SK-N-SH (cell line): ENCODE results near the gene TTN. TPM values are rescaled to one million over a fixed set of nuclear protein-coding genes. Genes with fewer than 3 reads are reported as not detected.

Experiments
- CTCF ChIA-PET: fragments of 300-600, 350-600 bp; formaldehyde crosslinking; extraction: SDS; loops from one replicate; lab custom pipeline; 2021; lab: Yijun Ruan, JAX
- POLR2A ChIA-PET: fragments of 350-600 bp; sonication (Branson Sonifier 250); formaldehyde crosslinking; extraction: SDS; loops from one replicate; lab custom pipeline; 2020; ENCODE audit warnings: antibody characterized with exemption, inconsistent platforms; lab: Yijun Ruan, JAX
- DNase-seq: peaks from one replicate; pipeline ENCODE4 v3.0.0; 2012
- H2AFZ ChIP-seq: fragments of 200-600 bp; sonication (generic); 2 replicates; pipeline ENCODE4 v1.8.1; 2016; ENCODE audit warnings: antibody characterized with exemption, mild to moderate bottlenecking, low read depth
- H3F3A ChIP-seq: fragments of 200-600 bp; sonication (generic); replicated peaks from 2 replicates; pipeline ENCODE3; 2016; ENCODE audit warnings: antibody characterized with exemption, mild to moderate bottlenecking; ENCODE audit not compliant: insufficient read depth
- H3K27ac ChIP-seq, 2 experiments: fragments of 200-500 bp in 1 of 2; fragments of 200-600 bp in 1 of 2; sonication (Bioruptor generic) in 1 of 2; sonication (generic), shearing (Covaris generic) in 1 of 2; 2 replicates each; pipeline versions ENCODE4 v1.5.1 to v1.6.1; 2014 to 2016; ENCODE audit warnings: low read depth in 2 of 2, inconsistent platforms in 1 of 2, low read length in 1 of 2, mild to moderate bottlenecking in 1 of 2, mixed read lengths in 1 of 2
- H3K27me3 ChIP-seq: fragments of 200-600 bp; sonication (generic), shearing (Covaris generic); 2 replicates; pipeline ENCODE4 v1.6.1; 2016; ENCODE audit warnings: mixed run types; ENCODE audit not compliant: insufficient read depth
- H3K36me3 ChIP-seq, 2 experiments: fragments of 200-500 bp in 1 of 2; fragments of 200-600 bp in 1 of 2; sonication (Bioruptor generic) in 1 of 2; sonication (generic) in 1 of 2; replicated peaks in 1 of 2; 2 replicates each; pipeline versions ENCODE3 to v1.5.1; 2014 to 2016; ENCODE audit warnings: low read length in 1 of 2, mild to moderate bottlenecking in 1 of 2; ENCODE audit not compliant: insufficient read depth in 2 of 2, control insufficient read depth in 1 of 2
- H3K4me1 ChIP-seq, 2 experiments: fragments of 200-500 bp in 1 of 2; fragments of 200-600 bp in 1 of 2; sonication (Bioruptor generic) in 1 of 2; sonication (generic), shearing (Covaris generic) in 1 of 2; 2 replicates each; pipeline versions ENCODE4 v1.5.1 to v1.6.1; 2014 to 2016; ENCODE audit warnings: low read depth in 1 of 2, low read length in 1 of 2, mixed run types in 1 of 2; ENCODE audit not compliant: insufficient read depth in 2 of 2, control insufficient read depth in 1 of 2
- H3K4me2 ChIP-seq: fragments of 200-600 bp; sonication (generic), shearing (Covaris generic); 2 replicates; pipeline ENCODE4 v1.6.1; 2017; ENCODE audit warnings: mixed run types
- H3K4me3 ChIP-seq, 2 experiments: fragments of 200-500 bp in 1 of 2; fragments of 200-600 bp in 1 of 2; sonication (Bioruptor generic) in 1 of 2; sonication (generic), shearing (Covaris generic) in 1 of 2; 2 replicates each; pipeline versions ENCODE4 v1.5.1 to v1.8.1; 2014 to 2016; ENCODE audit warnings: low read depth in 2 of 2, inconsistent platforms in 1 of 2, low read length in 1 of 2, mild to moderate bottlenecking in 1 of 2, mixed read lengths in 1 of 2, moderate library complexity in 1 of 2
- H3K79me2 ChIP-seq: fragments of 200-600 bp; sonication (generic); 2 replicates; pipeline ENCODE4 v1.8.1; 2017; ENCODE audit warnings: mild to moderate bottlenecking; ENCODE audit not compliant: insufficient read depth
- H3K9ac ChIP-seq: fragments of 200-600 bp; sonication (generic); 2 replicates; pipeline ENCODE4 v1.6.1; 2017; ENCODE audit warnings: mixed run types
- H3K9me2 ChIP-seq: fragments of 200-600 bp; sonication (generic); 2 replicates; pipeline ENCODE4 v1.6.1; 2017; ENCODE audit warnings: mixed run types
- H3K9me3 ChIP-seq: fragments of 200-600 bp; sonication (generic); 2 replicates; pipeline ENCODE4 v1.6.1; 2017; ENCODE audit warnings: mixed run types, mild to moderate bottlenecking, moderate library complexity
- H4K20me1 ChIP-seq: fragments of 200-600 bp; sonication (generic); 2 replicates; pipeline ENCODE4 v1.6.1; 2017; ENCODE audit warnings: mild to moderate bottlenecking, mixed run types; ENCODE audit not compliant: insufficient read depth
- IRF3 ChIP-seq: fragments of 150-350 bp; IDR thresholded peaks from 2 replicates; pipeline ENCODE4 v1.6.1; 2016; ENCODE audit warnings: mild to moderate bottlenecking, low read depth, low read length
- RAD21 ChIP-seq: IDR thresholded peaks from 2 replicates; pipeline ENCODE4 v1.6.1; 2012; ENCODE audit warnings: mild to moderate bottlenecking, low read length
- SMC3 ChIP-seq: IDR thresholded peaks from 2 replicates; pipeline ENCODE4 v1.6.1; 2012; ENCODE audit warnings: low read depth, low read length, improper control_type of control experiment
- ZBTB33 ChIP-seq: IDR thresholded peaks from 2 replicates; pipeline ENCODE4 v1.4.0; 2012; ENCODE audit warnings: low read depth, borderline replicate concordance
- WGBS: methylation state at CpG from one replicate; pipeline ENCODE4 v1.1.6; 2017; ENCODE audit warnings: low lambda C conversion rate; 5-methylcytosine and 5-hydroxymethylcytosine counted together
- polyA plus RNA-seq, 3 experiments: library from polyadenylated mRNA; depleted of rRNA; stranded (reverse); fragments of >200 nt; gene quantifications; 2 replicates each; pipeline ENCODE4 v1.2.3, GENCODE V29; 2012
- TF ChIP-seq, protein P1 (sequence below): fragments of 200-600 bp; sonication (generic); IDR thresholded peaks from 2 replicates; pipeline ENCODE4 v1.6.1; 2017; ENCODE audit warnings: antibody characterized with exemption, mild to moderate bottlenecking, moderate library complexity

The TTN gene
- polyA plus RNA-seq, 1 of the 3 experiments (the other 2 are of a cell fraction) = 0.08 TPM

DNA sequence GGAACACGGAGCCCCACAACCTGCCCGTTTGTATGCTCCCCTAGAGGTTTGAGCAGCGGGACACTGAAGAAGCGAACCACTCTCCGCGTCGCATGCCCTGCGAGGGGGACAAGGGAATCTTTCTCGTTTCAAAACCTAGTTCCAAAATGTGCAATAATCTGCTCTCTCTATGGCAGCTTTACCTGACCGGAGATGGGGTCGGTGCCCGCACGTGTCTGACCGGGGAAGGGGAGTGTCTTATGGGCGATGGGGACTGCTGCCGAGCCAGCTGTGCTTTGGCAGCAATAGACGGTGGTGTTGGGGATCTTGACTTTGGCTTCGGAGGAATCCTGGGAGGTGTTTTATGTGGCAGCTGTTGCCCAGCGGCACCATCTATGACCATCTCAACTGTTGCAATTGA is 7.9 kb downstream of the TTN start (continued):
- TF ChIP-seq, protein P1, sequence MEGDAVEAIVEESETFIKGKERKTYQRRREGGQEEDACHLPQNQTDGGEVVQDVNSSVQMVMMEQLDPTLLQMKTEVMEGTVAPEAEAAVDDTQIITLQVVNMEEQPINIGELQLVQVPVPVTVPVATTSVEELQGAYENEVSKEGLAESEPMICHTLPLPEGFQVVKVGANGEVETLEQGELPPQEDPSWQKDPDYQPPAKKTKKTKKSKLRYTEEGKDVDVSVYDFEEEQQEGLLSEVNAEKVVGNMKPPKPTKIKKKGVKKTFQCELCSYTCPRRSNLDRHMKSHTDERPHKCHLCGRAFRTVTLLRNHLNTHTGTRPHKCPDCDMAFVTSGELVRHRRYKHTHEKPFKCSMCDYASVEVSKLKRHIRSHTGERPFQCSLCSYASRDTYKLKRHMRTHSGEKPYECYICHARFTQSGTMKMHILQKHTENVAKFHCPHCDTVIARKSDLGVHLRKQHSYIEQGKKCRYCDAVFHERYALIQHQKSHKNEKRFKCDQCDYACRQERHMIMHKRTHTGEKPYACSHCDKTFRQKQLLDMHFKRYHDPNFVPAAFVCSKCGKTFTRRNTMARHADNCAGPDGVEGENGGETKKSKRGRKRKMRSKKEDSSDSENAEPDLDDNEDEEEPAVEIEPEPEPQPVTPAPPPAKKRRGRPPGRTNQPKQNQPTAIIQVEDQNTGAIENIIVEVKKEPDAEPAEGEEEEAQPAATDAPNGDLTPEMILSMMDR = no peak
- TF ChIP-seq IRF3 = no peak

DNA sequence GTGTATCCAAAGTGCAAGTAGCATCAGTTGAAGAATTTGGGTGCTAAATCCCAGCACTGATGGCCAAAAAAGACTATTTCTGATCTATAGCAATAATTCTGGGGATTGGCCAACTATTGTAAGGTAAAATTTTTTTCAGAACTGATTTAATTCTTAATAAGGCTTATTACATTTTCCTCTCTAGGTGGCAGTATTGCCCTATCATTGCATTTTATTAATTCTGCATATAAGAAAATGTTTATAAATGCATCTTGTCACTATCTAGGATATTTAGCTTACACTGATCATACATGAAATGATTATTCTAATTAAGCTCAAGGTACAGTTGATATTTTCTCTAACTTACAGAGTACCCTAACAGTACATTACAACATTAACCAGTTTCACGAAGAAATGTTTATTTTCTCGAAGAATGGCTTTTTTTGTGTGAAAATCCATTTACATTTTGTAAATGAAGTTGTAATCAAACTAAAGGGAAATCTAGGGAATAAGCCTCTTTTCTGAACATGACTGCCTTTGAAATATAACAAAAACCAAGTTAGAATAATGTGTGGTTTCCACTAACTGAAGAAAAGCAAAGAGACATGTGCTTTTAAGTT is 11.0 kb downstream of the TTN start:
- DNase-seq = peak; percentile 32

More for the DNA sequence above, 11.0 kb downstream of the TTN start:
- Histone ChIP-seq H3K9me3 (peaks cover 13% of the 10 kb centered on the region; the same call in 1 of the 2 replicates), H3K27ac (no peak overlapping the region), H3K4me3 (no peak overlapping the region), H3K4me2 (no peak overlapping the region), H3K36me3 (peaks cover 0 to 3% of the 10 kb centered on the region in 2 experiments), H3F3A (no peaks in the 10 kb centered on the region), H3K4me1 (no peaks in the 10 kb centered on the region), H3K9me2 (no peaks in the 10 kb centered on the region), H4K20me1 (no peaks in the 10 kb centered on the region), H3K79me2 (no peaks in the 10 kb centered on the region), H3K27me3 (no peaks in the 10 kb centered on the region), H3K9ac (no peak overlapping the region), H2AFZ (no peak overlapping the region)
- 86% methylated on average over 2 of the region's 2 CpGs for WGBS
- CTCF ChIA-PET = interaction anchor here (0.6 to 5.4 kb wide), 31 partner anchors 9 to 972 kb away, joined by 3 to 96 read pairs (median 4); no protein-coding TSS in a partner anchor
- POLR2A ChIA-PET = no interaction called here
- TF ChIP-seq, protein P1 = peak; percentile 85
- TF ChIP-seq RAD21 = peak; percentile 81
- TF ChIP-seq SMC3 = peak; percentile 61
- no peak for TF ChIP-seq ZBTB33
